Activated CD8-positive, alpha-beta memory T cell treated with anti-CD3 and anti-CD28 coated beads, Interleukin-2, amount 50 U/mL, for 1 hour (primary cell): ENCODE results near the gene ROBO1.
"Not testable (repeated sequence)": the region's sequence is repeated elsewhere in the genome, so short reads cannot be mapped to it uniquely, and the experiment has no call there.

Source experiments
- DNase-seq: peaks from one replicate; pipeline ENCODE4 v3.0.0-alpha.2; 2020; ENCODE audit errors: extremely low read depth

ROBO1 gene

GRCh38 chr3:78801926-78802561 lies 965.8 kb downstream of the ROBO1 start:
- no peak for DNase-seq

GRCh38 chr3:78799681-78800080 lies 968.1 kb downstream of the ROBO1 start:
- DNase-seq: no peak

- no peak for DNase-seq
Measured at GRCh38 chr3:78798266-78798832, 969.4 kb downstream of the ROBO1 start.

GRCh38 chr3:78794431-78794830 lies 973.4 kb downstream of the ROBO1 start:
- no peak for DNase-seq

GRCh38 chr3:78792733-78793132 lies 975.1 kb downstream of the ROBO1 start:
- DNase-seq: no peak

- no peak for DNase-seq
Measured at GRCh38 chr3:78792212-78792611, 975.6 kb downstream of the ROBO1 start.

- DNase-seq: no peak
Measured at GRCh38 chr3:78791753-78792152, 976.0 kb downstream of the ROBO1 start.

- DNase-seq: no peak
Measured at GRCh38 chr3:78788839-78789238, 979.0 kb downstream of the ROBO1 start.

GRCh38 chr3:78785004-78785403 lies 982.8 kb downstream of the ROBO1 start:
- DNase-seq: no peak

- no peak for DNase-seq
Measured at GRCh38 chr3:78781351-78781750, 986.4 kb downstream of the ROBO1 start.

GRCh38 chr3:78765671-78766485 lies 1001.9 kb downstream of the ROBO1 start:
- DNase-seq: no peak

GRCh38 chr3:78764634-78765033 lies 1003.2 kb downstream of the ROBO1 start:
- DNase-seq: no peak

- DNase-seq: no peak
Measured at GRCh38 chr3:78762121-78762520, 1005.7 kb downstream of the ROBO1 start.

- no peak for DNase-seq
Measured at GRCh38 chr3:78761126-78761525, 1006.7 kb downstream of the ROBO1 start.

GRCh38 chr3:78757731-78758130 lies 1010.1 kb downstream of the ROBO1 start:
- DNase-seq: no peak

- DNase-seq: no peak
Measured at GRCh38 chr3:78754066-78754743, 1013.6 kb downstream of the ROBO1 start.

- no peak for DNase-seq
Measured at GRCh38 chr3:78751266-78751665, 1016.5 kb downstream of the ROBO1 start.

- DNase-seq: not testable (repeated sequence)
Measured at GRCh38 chr3:78750291-78750690, 1017.5 kb downstream of the ROBO1 start.

GRCh38 chr3:78749056-78749455 lies 1018.7 kb downstream of the ROBO1 start:
- no peak for DNase-seq

GRCh38 chr3:78745847-78746246 lies 1022.0 kb downstream of the ROBO1 start:
- DNase-seq: no peak

- no peak for DNase-seq
Measured at GRCh38 chr3:78742491-78742890, 1025.3 kb downstream of the ROBO1 start.

- no peak for DNase-seq
Measured at GRCh38 chr3:78742041-78742440, 1025.8 kb downstream of the ROBO1 start.
